Prostate gland (tissue), 2 donors: ENCODE results near the gene ITGA11. TPM values are rescaled to one million over a fixed set of nuclear protein-coding genes. Genes with fewer than 3 reads are reported as not detected.

Source experiments
- DNase-seq: peaks from one replicate; pipeline ENCODE4 v3.0.0-alpha.2; 2019; ENCODE audit warnings: low spot score
- H3K27ac ChIP-seq, 2 donors: fragments of 200-600 bp; sonication (generic); 2 replicates each; pipeline ENCODE4 v1.5.1; 2017 to 2019
- H3K27me3 ChIP-seq: fragments of 200-600 bp; sonication (generic); replicated peaks from 2 replicates; pipeline ENCODE4 v1.5.1; 2019; ENCODE audit not compliant: insufficient read depth
- H3K36me3 ChIP-seq, 2 donors: fragments of 200-600 bp; sonication (generic); 1 replicate in 1 of 2; 2 replicates in 1 of 2; pipeline versions ENCODE4 v1.5.1 to v1.8.1; 2017 to 2019
- H3K4me1 ChIP-seq: fragments of 200-600 bp; sonication (generic); replicated peaks from 2 replicates; pipeline ENCODE4 v1.5.1; 2019
- H3K4me3 ChIP-seq, 2 donors: fragments of 200-600 bp; sonication (generic); 2 replicates each; pipeline ENCODE4 v1.5.1; 2017 to 2019
- H3K9me3 ChIP-seq: fragments of 200-600 bp; sonication (generic); 2 replicates; pipeline ENCODE4 v1.5.1; 2017
- CTCF ChIP-seq, 4 experiments: fragments of 200-600 bp in 2 of 4; fragments of 450-650 bp in 2 of 4; sonication (generic) in 2 of 4; IDR thresholded peaks; 1 replicate in 3 of 4; 2 replicates in 1 of 4; pipeline ENCODE4 v1.5.1; 2016 to 2019; ENCODE audit warnings: antibody characterized with exemption in 4 of 4, mild to moderate bottlenecking in 2 of 4, moderate library complexity in 2 of 4
- POLR2A ChIP-seq: fragments of 450-650 bp; IDR thresholded peaks from one replicate; pipeline ENCODE4 v1.6.1; 2016; ENCODE audit warnings: antibody characterized with exemption, mild to moderate bottlenecking
- POLR2AphosphoS5 ChIP-seq: sonication (generic); formaldehyde crosslinking; IDR thresholded peaks from one replicate; pipeline ENCODE4 v1.6.1; 2017; ENCODE audit warnings: antibody characterized with exemption
- WGBS: methylation state at CpG from one replicate; pipeline ENCODE4 v1.1.5; 2018; 5-methylcytosine and 5-hydroxymethylcytosine counted together
- intact Hi-C: fragments of 100-400 bp; cut with DNase I; formaldehyde crosslinking; loops from one replicate; pipeline ENCODE4 v1.14.2; 2022
- total RNA-seq, 2 donors: library from RNA; depleted of rRNA; stranded (reverse); fragments of >200 nt; gene quantifications; one replicate each; pipeline ENCODE4 v1.1.0, GENCODE V29; 2016

ITGA11 gene
- total RNA-seq, 2 donors from 2014 or later = 2.0 to 11.0 TPM

- Histone ChIP-seq H3K27me3 (no peaks in the 10 kb centered on the region), H3K36me3 (no peaks in the 10 kb centered on the region), H3K4me3 (no peak overlapping the region), H3K9me3 (no peaks in the 10 kb centered on the region), H3K27ac (no peak overlapping the region), H3K4me1 (peaks cover 6% of the 10 kb centered on the region)
- WGBS = 90% methylated on average over 21 of the region's 21 CpGs
- intact Hi-C loops = no loop called here
- no peak for TF ChIP-seq POLR2AphosphoS5
- no peak for TF ChIP-seq CTCF (IDR thresholded peaks at IDR 0.05)
- TF ChIP-seq POLR2A = no peak
- no peak for DNase-seq
Observed at GRCh38 chr15:68332266-68332665, 99.7 kb downstream of the ITGA11 start.

GRCh38 chr15:68330901-68331300, 101.1 kb downstream of the ITGA11 start:
- 64% methylated on average over 10 of the region's 10 CpGs for WGBS
- DNase-seq = no peak
- Histone ChIP-seq H3K4me1 (peaks cover 6% of the 10 kb centered on the region), H3K27me3 (no peaks in the 10 kb centered on the region), H3K9me3 (no peaks in the 10 kb centered on the region), H3K4me3 (no peak overlapping the region), H3K27ac (no peak overlapping the region), H3K36me3 (no peaks in the 10 kb centered on the region)
- intact Hi-C loops = no loop called here
- no peak for TF ChIP-seq POLR2AphosphoS5
- no peak for TF ChIP-seq POLR2A
- no peak for TF ChIP-seq CTCF (IDR thresholded peaks at IDR 0.05)

GRCh38 chr15:68330416-68330815, 101.5 kb downstream of the ITGA11 start:
- Histone ChIP-seq H3K4me1 (peaks cover 6% of the 10 kb centered on the region), H3K27me3 (no peaks in the 10 kb centered on the region), H3K36me3 (no peaks in the 10 kb centered on the region), H3K9me3 (no peaks in the 10 kb centered on the region), H3K27ac (no peak overlapping the region), H3K4me3 (no peak overlapping the region)
- no peak for DNase-seq
- 53% methylated on average over 6 of the region's 6 CpGs for WGBS
- intact Hi-C loops = no loop called here
- TF ChIP-seq POLR2A = no peak
- no peak for TF ChIP-seq CTCF (IDR thresholded peaks at IDR 0.05)
- no peak for TF ChIP-seq POLR2AphosphoS5

GRCh38 chr15:68328964-68329363, 103.0 kb downstream of the ITGA11 start:
- intact Hi-C loops = no loop called here
- Histone ChIP-seq H3K36me3 (no peaks in the 10 kb centered on the region), H3K27me3 (no peaks in the 10 kb centered on the region), H3K9me3 (no peaks in the 10 kb centered on the region), H3K4me1 (no peaks in the 10 kb centered on the region), H3K27ac (no peak overlapping the region), H3K4me3 (no peak overlapping the region)
- no peak for TF ChIP-seq CTCF (IDR thresholded peaks at IDR 0.05)
- TF ChIP-seq POLR2A = no peak
- no peak for TF ChIP-seq POLR2AphosphoS5
- 95% methylated on average over 3 of the region's 3 CpGs for WGBS
- DNase-seq = no peak

GRCh38 chr15:68328443-68328842, 103.5 kb downstream of the ITGA11 start:
- DNase-seq = no peak
- H3K9me3 ChIP-seq = no peaks in the 10 kb centered on the region
- TF ChIP-seq POLR2A (no peak), CTCF (IDR thresholded peaks at IDR 0.05) (no peak), POLR2AphosphoS5 (no peak)
- no peaks in the 10 kb centered on the region for H3K4me1 ChIP-seq
- intact Hi-C loops = no loop called here
- H3K4me3 ChIP-seq = no peak overlapping the region
- no peaks in the 10 kb centered on the region for H3K36me3 ChIP-seq
- no peaks in the 10 kb centered on the region for H3K27me3 ChIP-seq
- WGBS = 74% methylated on average over 8 of the region's 8 CpGs
- no peak overlapping the region for H3K27ac ChIP-seq
